OCI-LY1 (cell line): Measurements from ENCODE around the gene NCOR1.

Experiments used
- CTCF ChIP-seq: fragments of 200-600 bp; sonication (generic), shearing (Covaris generic); IDR thresholded peaks from 2 replicates; pipeline ENCODE4 v1.5.1; 2017; ENCODE audit warnings: mild to moderate bottlenecking, antibody characterized with exemption, low read length, moderate library complexity, mixed read lengths
- EZH2 ChIP-seq: fragments of 200-600 bp; sonication (generic), shearing (Covaris generic); IDR thresholded peaks from 2 replicates; pipeline ENCODE4 v1.8.0; 2017; ENCODE audit warnings: borderline replicate concordance, mixed run types, mild to moderate bottlenecking, antibody characterized with exemption, low read length, moderate library complexity, mixed read lengths

- TF ChIP-seq CTCF (no peak), EZH2 (no peak)
Measured at GRCh38 chr17:16107165-16107770, 108.1 kb downstream of the NCOR1 start.
